ENCODE data around the gene SLC16A9.

The SLC16A9 gene

GRCh38 chr10:59635502-59636290 lies 74.0 kb downstream of the SLC16A9 start:
- ATAC-seq = peak; percentile 82
- no peak for TF ChIP-seq ZNF70 (CRISPR knock-in tag; IDR thresholded peaks at IDR 0.05)
- no peak for TF ChIP-seq BACH2 (CRISPR knock-in tag; IDR thresholded peaks at IDR 0.05; ENCODE audit: borderline replicate concordance)
- TF ChIP-seq GLIS3 (CRISPR knock-in tag; IDR thresholded peaks at IDR 0.05) = no peak
- no peak for TF ChIP-seq RARB (CRISPR knock-in tag; IDR thresholded peaks at IDR 0.05)
- no peak for TF ChIP-seq ZC3H10 (CRISPR knock-in tag; IDR thresholded peaks at IDR 0.05)
- TF ChIP-seq ISL1 (CRISPR knock-in tag; IDR thresholded peaks at IDR 0.05) = no peak

GRCh38 chr10:59634102-59634501 lies 75.5 kb downstream of the SLC16A9 start:
- TF ChIP-seq ZNF8 (CRISPR knock-in tag; IDR thresholded peaks at IDR 0.05) = no peak
- no peak for TF ChIP-seq PPARA (CRISPR knock-in tag; IDR thresholded peaks at IDR 0.05; ENCODE audit: borderline replicate concordance)
- no peak for TF ChIP-seq CREB5 (CRISPR knock-in tag; IDR thresholded peaks at IDR 0.05; ENCODE audit: low read depth)
- TF ChIP-seq TCF4 (CRISPR knock-in tag; IDR thresholded peaks at IDR 0.05; ENCODE audit: borderline replicate concordance) = no peak
- no peak for ATAC-seq

- TF ChIP-seq ZNF8 (CRISPR knock-in tag; IDR thresholded peaks at IDR 0.05) (no peak), TCF4 (CRISPR knock-in tag; IDR thresholded peaks at IDR 0.05; ENCODE audit: borderline replicate concordance) (no peak), ESRRG (CRISPR knock-in tag; IDR thresholded peaks at IDR 0.05) (no peak), BACH2 (CRISPR knock-in tag; IDR thresholded peaks at IDR 0.05; ENCODE audit: borderline replicate concordance) (no peak), RARB (CRISPR knock-in tag; IDR thresholded peaks at IDR 0.05) (no peak), ZFP3 (CRISPR knock-in tag; IDR thresholded peaks at IDR 0.05) (no peak), GLIS3 (CRISPR knock-in tag; IDR thresholded peaks at IDR 0.05) (no peak), CREB5 (CRISPR knock-in tag; IDR thresholded peaks at IDR 0.05; ENCODE audit: low read depth) (no peak), PPARA (CRISPR knock-in tag; IDR thresholded peaks at IDR 0.05; ENCODE audit: borderline replicate concordance) (no peak), TOX (CRISPR knock-in tag; IDR thresholded peaks at IDR 0.05; ENCODE audit: borderline replicate concordance) (no peak), PATZ1 (CRISPR knock-in tag; IDR thresholded peaks at IDR 0.05; ENCODE audit: borderline replicate concordance) (no peak), OSR1 (CRISPR knock-in tag; IDR thresholded peaks at IDR 0.05) (no peak), POU6F1 (CRISPR knock-in tag; IDR thresholded peaks at IDR 0.05; ENCODE audit: borderline replicate concordance, low read depth) (no peak), SNAI2 (CRISPR knock-in tag; IDR thresholded peaks at IDR 0.05) (no peak), ZFP30 (CRISPR knock-in tag; IDR thresholded peaks at IDR 0.05) (no peak), TSHZ2 (CRISPR knock-in tag; IDR thresholded peaks at IDR 0.05) (no peak)
- no peak for ATAC-seq
Measured at GRCh38 chr10:59633063-59633462, 76.6 kb downstream of the SLC16A9 start.
